Brain microvascular endothelial cell (primary cell): Measurements from ENCODE around the gene HBG1.

Experiments used
- DNase-seq: peaks from one replicate; pipeline ENCODE4 v3.0.0-alpha.2; 2020
- H3K27ac ChIP-seq: fragments of 250-450 bp; sonication (Bioruptor Pico); 2 replicates; pipeline ENCODE4 v1.5.1; 2020; ENCODE audit warnings: mild to moderate bottlenecking, moderate library complexity
- H3K27me3 ChIP-seq: fragments of 250-450 bp; sonication (Bioruptor Pico); replicated peaks from 2 replicates; pipeline ENCODE4 v1.5.1; 2020; ENCODE audit warnings: mild to moderate bottlenecking
- H3K36me3 ChIP-seq: fragments of 250-450 bp; sonication (Bioruptor Pico); replicated peaks from 2 replicates; pipeline ENCODE4 v1.5.1; 2020; ENCODE audit warnings: mild to moderate bottlenecking
- H3K4me3 ChIP-seq: 2 replicates; pipeline ENCODE4 v1.5.1; 2011; ENCODE audit warnings: low read depth, mild to moderate bottlenecking, control low read depth, low read length, moderate library complexity
- in situ Hi-C: cut with HindIII; loops from 2 replicates; pipeline ENCODE4 v1.10.0; 2017; ENCODE audit warnings: low sequenced_read_pairs, low pct_ligation_motif_present
- TF ChIP-seq, protein P1 (sequence below): IDR thresholded peaks from 2 replicates; pipeline ENCODE4 v1.5.1; 2011; ENCODE audit warnings: low read depth, mild to moderate bottlenecking, moderate library complexity, low read length, control low read depth, inconsistent platforms; ENCODE audit errors: missing control alignments

HBG1 gene

GRCh38 chr11:5285703-5286340 is 36.2 kb upstream of the HBG1 start:
- TF ChIP-seq, protein P1, sequence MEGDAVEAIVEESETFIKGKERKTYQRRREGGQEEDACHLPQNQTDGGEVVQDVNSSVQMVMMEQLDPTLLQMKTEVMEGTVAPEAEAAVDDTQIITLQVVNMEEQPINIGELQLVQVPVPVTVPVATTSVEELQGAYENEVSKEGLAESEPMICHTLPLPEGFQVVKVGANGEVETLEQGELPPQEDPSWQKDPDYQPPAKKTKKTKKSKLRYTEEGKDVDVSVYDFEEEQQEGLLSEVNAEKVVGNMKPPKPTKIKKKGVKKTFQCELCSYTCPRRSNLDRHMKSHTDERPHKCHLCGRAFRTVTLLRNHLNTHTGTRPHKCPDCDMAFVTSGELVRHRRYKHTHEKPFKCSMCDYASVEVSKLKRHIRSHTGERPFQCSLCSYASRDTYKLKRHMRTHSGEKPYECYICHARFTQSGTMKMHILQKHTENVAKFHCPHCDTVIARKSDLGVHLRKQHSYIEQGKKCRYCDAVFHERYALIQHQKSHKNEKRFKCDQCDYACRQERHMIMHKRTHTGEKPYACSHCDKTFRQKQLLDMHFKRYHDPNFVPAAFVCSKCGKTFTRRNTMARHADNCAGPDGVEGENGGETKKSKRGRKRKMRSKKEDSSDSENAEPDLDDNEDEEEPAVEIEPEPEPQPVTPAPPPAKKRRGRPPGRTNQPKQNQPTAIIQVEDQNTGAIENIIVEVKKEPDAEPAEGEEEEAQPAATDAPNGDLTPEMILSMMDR: no peak
- no peaks in the 10 kb centered on the region for H3K27me3 ChIP-seq
- in situ Hi-C loops: no loop called here
- H3K36me3 ChIP-seq: no peaks in the 10 kb centered on the region
- no peak overlapping the region for H3K4me3 ChIP-seq
- H3K27ac ChIP-seq: no peak overlapping the region
- DNase-seq: no peak

GRCh38 chr11:5284637-5285036 is 35.0 kb upstream of the HBG1 start:
- Histone ChIP-seq H3K36me3 (no peaks in the 10 kb centered on the region), H3K4me3 (no peak overlapping the region), H3K27me3 (no peaks in the 10 kb centered on the region), H3K27ac (no peak overlapping the region)
- TF ChIP-seq, protein P1: no peak
- no peak for DNase-seq
- in situ Hi-C loops: no loop called here

- Histone ChIP-seq H3K27ac (no peak overlapping the region), H3K4me3 (no peak overlapping the region), H3K27me3 (no peaks in the 10 kb centered on the region), H3K36me3 (no peaks in the 10 kb centered on the region)
- TF ChIP-seq, protein P1: no peak
- in situ Hi-C loops: no loop called here
- no peak for DNase-seq
Measured at GRCh38 chr11:5283882-5284281, 34.2 kb upstream of the HBG1 start.

- Histone ChIP-seq H3K4me3 (no peak overlapping the region), H3K27ac (no peak overlapping the region), H3K27me3 (no peaks in the 10 kb centered on the region), H3K36me3 (no peaks in the 10 kb centered on the region)
- in situ Hi-C loops: no loop called here
- DNase-seq: no peak
- TF ChIP-seq, protein P1: no peak
Measured at GRCh38 chr11:5283086-5283485, 33.4 kb upstream of the HBG1 start.

DNA sequence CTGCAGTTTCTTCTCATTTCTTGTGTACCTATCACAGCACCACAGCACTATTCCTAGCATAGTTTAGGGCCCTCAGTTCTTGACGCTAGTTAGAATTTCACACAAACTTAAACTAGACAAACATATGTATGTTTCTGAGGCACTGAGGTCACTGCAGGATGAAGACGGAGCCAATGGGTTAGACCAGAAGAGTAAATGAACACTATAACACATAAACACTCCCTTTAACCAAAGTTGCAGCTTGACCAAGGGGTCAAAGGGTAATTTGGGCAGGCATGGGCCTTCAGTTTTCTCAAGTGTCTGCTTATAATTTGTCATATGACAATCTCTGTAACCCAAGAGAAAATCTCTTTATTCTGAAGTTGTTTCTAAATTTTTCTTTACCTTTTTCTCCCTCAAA is 33.0 kb upstream of the HBG1 start:
- in situ Hi-C loops: no loop called here
- DNase-seq: no peak
- TF ChIP-seq, protein P1: no peak
- H3K36me3 ChIP-seq: no peaks in the 10 kb centered on the region
- H3K4me3 ChIP-seq: no peak overlapping the region
- H3K27ac ChIP-seq: no peak overlapping the region
- no peaks in the 10 kb centered on the region for H3K27me3 ChIP-seq

DNA sequence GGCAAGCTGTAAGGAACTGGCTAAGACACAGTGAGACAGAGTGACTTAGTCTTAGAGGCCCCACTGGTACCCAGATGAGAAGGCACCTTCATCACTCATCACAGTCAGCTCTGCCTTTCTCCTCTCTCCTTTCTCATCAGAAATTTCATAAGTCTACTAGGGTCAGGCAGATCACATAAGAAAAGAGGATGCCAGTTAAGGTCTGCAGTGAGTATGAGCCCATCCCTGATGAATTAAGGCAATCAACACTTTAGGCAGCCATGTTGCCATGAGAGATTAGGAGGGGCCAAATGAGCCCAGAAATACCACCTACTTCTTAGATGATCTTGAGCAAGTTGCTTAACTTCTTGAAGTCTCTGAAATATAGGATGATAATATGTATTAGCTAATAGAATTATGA is 31.9 kb upstream of the HBG1 start:
- Histone ChIP-seq H3K36me3 (no peaks in the 10 kb centered on the region), H3K27ac (no peak overlapping the region), H3K27me3 (no peaks in the 10 kb centered on the region), H3K4me3 (no peak overlapping the region)
- in situ Hi-C loops: no loop called here
- TF ChIP-seq, protein P1: no peak
- DNase-seq: no peak
